VCaP (cell line): ENCODE measurements around the gene LUC7L2.

ENCODE experiments used
- H3K27ac ChIP-seq: fragments of 450-650 bp; 2 replicates; pipeline ENCODE4 v1.5.1; 2017
- CTCF ChIP-seq: fragments of 450-650 bp; conservative IDR thresholded peaks from 2 replicates; pipeline ENCODE4 v1.5.1; 2017; ENCODE audit warnings: mild to moderate bottlenecking, moderate library complexity

The LUC7L2 gene

GRCh38 chr7:139366400-139366799 lies 6.7 kb downstream of the LUC7L2 start:
- H3K27ac ChIP-seq, result 0 out of 2 replicates have a peak overlapping the region, but pooled peaks have one; percentile 64
- TF ChIP-seq CTCF, result no peak

GRCh38 chr7:139367438-139368155 lies 7.9 kb downstream of the LUC7L2 start:
- peak overlapping the region; percentile 64 for H3K27ac ChIP-seq
- no peak for TF ChIP-seq CTCF

DNA sequence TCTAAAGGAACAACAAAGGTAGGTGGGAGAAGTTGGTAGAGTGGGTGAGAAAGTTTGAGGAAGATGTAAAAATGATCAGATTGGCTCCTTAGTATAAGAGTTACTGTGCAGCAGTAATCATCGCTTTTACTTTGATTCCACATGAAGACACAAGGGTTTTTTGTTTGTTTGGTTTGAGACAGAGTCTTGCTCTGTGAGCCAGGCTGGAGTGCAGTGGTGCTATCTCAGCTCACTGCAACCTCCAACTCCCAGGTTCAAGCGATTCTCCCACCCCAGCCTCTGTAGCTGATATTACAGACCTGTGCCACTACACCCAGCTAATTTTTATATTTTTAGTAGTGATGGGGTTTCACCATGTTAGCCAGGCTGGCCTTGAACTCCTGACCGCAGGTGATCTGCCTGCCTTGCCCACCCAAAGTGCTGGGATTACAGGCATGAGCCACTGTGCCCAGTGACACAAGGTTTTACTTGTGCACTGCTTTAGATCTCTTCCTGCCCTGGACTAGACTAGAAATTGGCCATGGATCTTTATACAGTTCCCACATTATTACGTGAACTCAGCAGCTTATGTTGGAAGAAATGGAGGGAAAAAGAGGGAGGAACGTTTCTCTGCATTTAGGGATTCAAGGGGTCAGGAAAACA lies 10.7 kb downstream of the LUC7L2 start:
- no peak for TF ChIP-seq CTCF
- H3K27ac ChIP-seq, result peak overlapping the region; percentile 64

DNA sequence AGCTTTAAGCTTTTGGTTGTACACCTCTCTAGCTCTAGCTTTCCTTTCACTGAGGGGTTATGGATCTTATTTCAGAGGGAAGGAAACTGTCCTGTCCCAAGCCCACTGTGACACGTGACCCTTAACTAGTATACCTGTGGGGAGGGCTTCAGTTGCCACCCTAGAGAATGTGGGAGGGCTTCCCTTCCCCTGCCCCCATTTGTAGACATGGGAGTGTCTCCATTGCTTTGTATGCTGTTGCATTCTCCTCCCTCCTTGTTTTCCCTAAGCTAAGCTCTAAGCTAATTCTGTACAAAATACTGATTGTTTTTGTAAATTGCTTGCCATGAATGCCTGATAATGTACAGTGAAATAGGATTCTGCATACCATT lies 11.2 kb downstream of the LUC7L2 start:
- peak overlapping the region; percentile 64 for H3K27ac ChIP-seq
- no peak for TF ChIP-seq CTCF

GRCh38 chr7:139374246-139374645 lies 14.6 kb downstream of the LUC7L2 start:
- TF ChIP-seq CTCF, result no peak
- H3K27ac ChIP-seq, result no peak overlapping the region

- TF ChIP-seq CTCF, result no peak
- H3K27ac ChIP-seq, result no peak overlapping the region
Observed at GRCh38 chr7:139382439-139382838, 22.7 kb downstream of the LUC7L2 start.

GRCh38 chr7:139384611-139385010 lies 24.9 kb downstream of the LUC7L2 start:
- no peak for TF ChIP-seq CTCF
- no peak overlapping the region for H3K27ac ChIP-seq
